K562 (cell line): Measurements from ENCODE around the gene HSPB3.

ENCODE experiments used
- CEBPB ChIP-seq: fragments of 450-650 bp; IDR thresholded peaks from 2 replicates; pipeline ENCODE4 v1.6.1; 2016; ENCODE audit warnings: missing genetic modification characterization, missing compliant biosample characterization
- CTCF ChIP-seq, 3 experiments: IDR thresholded peaks in 2 of 3; conservative IDR thresholded peaks in 1 of 3; 2 replicates each; pipeline ENCODE4 v1.5.1; 2011 to 2012; ENCODE audit warnings: low read length in 3 of 3, mild to moderate bottlenecking in 3 of 3, control low read depth in 2 of 3, improper control_type of control experiment in 1 of 3, inconsistent platforms in 1 of 3, low read depth in 1 of 3, mixed read lengths in 1 of 3, moderate library complexity in 1 of 3; ENCODE audit not compliant: insufficient read depth in 2 of 3
- MYNN ChIP-seq, 2 experiments: sonication (generic); formaldehyde crosslinking in 1 of 2; IDR thresholded peaks; 2 replicates each; pipeline versions ENCODE4 v1.5.0 to v1.6.1; 2016 to 2020; ENCODE audit warnings: antibody characterized with exemption in 1 of 2, missing genetic modification reagents in 1 of 2
- PCBP2 ChIP-seq: fragments of 200-400 bp; formaldehyde crosslinking; IDR thresholded peaks from 2 replicates; pipeline ENCODE4 v1.6.1; 2018; ENCODE audit warnings: low read length, low read depth, mild to moderate bottlenecking, moderate library complexity; ENCODE audit not compliant: poor library complexity, severe bottlenecking
- POLR2A ChIP-seq: fragments of 450-650 bp; conservative IDR thresholded peaks from 2 replicates; pipeline ENCODE4 v1.6.1; 2016
- POLR2AphosphoS2 ChIP-seq: IDR thresholded peaks from 2 replicates; pipeline ENCODE4 v1.6.1; 2012; ENCODE audit warnings: low read length, improper control_type of control experiment
- PRDM10 ChIP-seq: fragments of 450-650 bp; IDR thresholded peaks from 2 replicates; pipeline ENCODE4 v1.6.1; 2018; ENCODE audit not compliant: partially characterized antibody
- RBBP5 ChIP-seq: fragments of 200-600 bp; sonication (generic); IDR thresholded peaks from 2 replicates; pipeline ENCODE4 v1.6.1; 2012; ENCODE audit warnings: borderline replicate concordance, mild to moderate bottlenecking, low read length, control low read depth, inconsistent platforms; ENCODE audit not compliant: insufficient read depth, poor library complexity, severe bottlenecking
- REST ChIP-seq, 2 experiments: fragments of 450-650 bp; formaldehyde crosslinking in 1 of 2; IDR thresholded peaks; 2 replicates each; pipeline versions ENCODE4 v1.4.0 to v1.6.1; 2014 to 2020; ENCODE audit warnings: mild to moderate bottlenecking in 2 of 2, borderline replicate concordance in 1 of 2, low read depth in 1 of 2
- SOX6 ChIP-seq: fragments of 450-650 bp; IDR thresholded peaks from 2 replicates; pipeline ENCODE4 v1.6.1; 2014; ENCODE audit warnings: mild to moderate bottlenecking
- SP2 ChIP-seq: IDR thresholded peaks from 2 replicates; pipeline ENCODE4 v1.6.1; 2011; ENCODE audit warnings: mild to moderate bottlenecking, low read depth, low read length, moderate library complexity; ENCODE audit not compliant: poor library complexity, severe bottlenecking; ENCODE audit errors: extremely low read depth
- TRIM25 ChIP-seq: fragments of 450-650 bp; IDR thresholded peaks from 2 replicates; pipeline ENCODE4 v1.7.0; 2016; ENCODE audit warnings: borderline replicate concordance
- U2AF1 ChIP-seq: fragments of 200-400 bp; formaldehyde crosslinking; optimal IDR thresholded peaks from 2 replicates; pipeline ENCODE3; 2017; ENCODE audit warnings: mild to moderate bottlenecking, low read depth, low read length, moderate library complexity
- ZNF431 ChIP-seq: sonication (generic); formaldehyde crosslinking; IDR thresholded peaks from 2 replicates; pipeline ENCODE4 v1.8.0; 2022; ENCODE audit warnings: mild to moderate bottlenecking, missing genetic modification reagents

- TF ChIP-seq TRIM25 = no peak
- TF ChIP-seq PRDM10 = no peak
- TF ChIP-seq PCBP2 = no peak
- no peak for TF ChIP-seq MYNN (IDR thresholded peaks at IDR 0.05)
- TF ChIP-seq MYNN (CRISPR knock-in tag; IDR thresholded peaks at IDR 0.05) = no peak
- TF ChIP-seq SOX6 = no peak
- no peak for TF ChIP-seq REST (IDR thresholded peaks at IDR 0.05; ENCODE audit: borderline replicate concordance)
- no peak for TF ChIP-seq REST (CRISPR knock-in tag; IDR thresholded peaks at IDR 0.05; ENCODE audit: low read depth)
- TF ChIP-seq RBBP5 = no peak
- TF ChIP-seq POLR2A = no peak
- TF ChIP-seq CTCF (IDR thresholded peaks at IDR 0.05 in 2 of 3, conservative IDR thresholded peaks at IDR 0.05 in 1 of 3; ENCODE audit: insufficient read depth in 2 of 3, low read depth in 1 of 3, low read length in 3 of 3) = no peak
- no peak for TF ChIP-seq ZNF431 (CRISPR knock-in tag)
- no peak for TF ChIP-seq CEBPB (tag)
- no peak for TF ChIP-seq U2AF1
- TF ChIP-seq SP2 = no peak
- no peak for TF ChIP-seq POLR2AphosphoS2
Observed at GRCh38 chr5:54457094-54457862, 1.8 kb downstream of the HSPB3 start.
